Coronary artery (tissue), 2 donors: ENCODE results near the gene FAM216A.
"Not testable (repeated sequence)": the region's sequence is repeated elsewhere in the genome, so short reads cannot be mapped to it uniquely, and the experiment has no call there.

Source experiments
- DNase-seq: peaks from one replicate; pipeline ENCODE4 v3.0.0-alpha.2; 2017; ENCODE audit warnings: low spot score
- H3K27ac ChIP-seq, 2 donors: fragments of 200-600 bp; sonication (generic); one replicate each; pipeline ENCODE4 v1.5.1; 2016 to 2019
- H3K4me3 ChIP-seq: fragments of 200-600 bp; sonication (generic); 2 replicates; pipeline ENCODE4 v1.5.1; 2016; ENCODE audit warnings: mild to moderate bottlenecking, moderate library complexity
- TF ChIP-seq, protein P1 (sequence below): fragments of 200-600 bp; sonication (generic); IDR thresholded peaks from one replicate; pipeline ENCODE4 v1.5.1; 2019; ENCODE audit warnings: antibody characterized with exemption

FAM216A gene

GRCh38 chr12:110465024-110465423 lies 3.6 kb upstream of the FAM216A start:
- TF ChIP-seq, protein P1, sequence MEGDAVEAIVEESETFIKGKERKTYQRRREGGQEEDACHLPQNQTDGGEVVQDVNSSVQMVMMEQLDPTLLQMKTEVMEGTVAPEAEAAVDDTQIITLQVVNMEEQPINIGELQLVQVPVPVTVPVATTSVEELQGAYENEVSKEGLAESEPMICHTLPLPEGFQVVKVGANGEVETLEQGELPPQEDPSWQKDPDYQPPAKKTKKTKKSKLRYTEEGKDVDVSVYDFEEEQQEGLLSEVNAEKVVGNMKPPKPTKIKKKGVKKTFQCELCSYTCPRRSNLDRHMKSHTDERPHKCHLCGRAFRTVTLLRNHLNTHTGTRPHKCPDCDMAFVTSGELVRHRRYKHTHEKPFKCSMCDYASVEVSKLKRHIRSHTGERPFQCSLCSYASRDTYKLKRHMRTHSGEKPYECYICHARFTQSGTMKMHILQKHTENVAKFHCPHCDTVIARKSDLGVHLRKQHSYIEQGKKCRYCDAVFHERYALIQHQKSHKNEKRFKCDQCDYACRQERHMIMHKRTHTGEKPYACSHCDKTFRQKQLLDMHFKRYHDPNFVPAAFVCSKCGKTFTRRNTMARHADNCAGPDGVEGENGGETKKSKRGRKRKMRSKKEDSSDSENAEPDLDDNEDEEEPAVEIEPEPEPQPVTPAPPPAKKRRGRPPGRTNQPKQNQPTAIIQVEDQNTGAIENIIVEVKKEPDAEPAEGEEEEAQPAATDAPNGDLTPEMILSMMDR = no peak
- no peak for DNase-seq
- H3K27ac ChIP-seq = no peak overlapping the region
- no peak overlapping the region for H3K4me3 ChIP-seq

GRCh38 chr12:110465765-110466164 lies 2.9 kb upstream of the FAM216A start:
- H3K27ac ChIP-seq, DNase-seq, H3K4me3 ChIP-seq: not testable (repeated sequence)

DNA sequence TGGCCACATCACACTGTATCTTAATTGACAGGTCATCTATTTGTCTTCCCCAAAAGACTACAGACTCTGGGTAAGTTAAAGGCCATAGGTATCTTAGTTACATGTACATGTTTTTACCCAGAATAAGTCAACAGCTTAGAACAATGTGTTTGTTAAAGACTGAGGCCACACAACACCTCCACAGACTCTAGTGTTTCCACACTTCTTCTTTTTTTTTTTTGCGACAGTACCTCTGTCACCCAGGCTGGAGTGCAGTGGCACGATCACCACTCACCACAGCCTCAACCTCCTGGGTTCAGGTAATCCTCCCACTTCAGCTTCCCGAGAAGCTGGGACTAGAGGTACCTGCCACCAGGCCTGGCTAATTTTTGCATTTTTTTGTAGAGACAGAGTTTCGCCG lies 1.9 kb upstream of the FAM216A start:
- no peak overlapping the region for H3K27ac ChIP-seq
- H3K4me3 ChIP-seq = peak overlapping the region; percentile 82
- TF ChIP-seq, protein P1 = no peak
- DNase-seq = no peak

DNA sequence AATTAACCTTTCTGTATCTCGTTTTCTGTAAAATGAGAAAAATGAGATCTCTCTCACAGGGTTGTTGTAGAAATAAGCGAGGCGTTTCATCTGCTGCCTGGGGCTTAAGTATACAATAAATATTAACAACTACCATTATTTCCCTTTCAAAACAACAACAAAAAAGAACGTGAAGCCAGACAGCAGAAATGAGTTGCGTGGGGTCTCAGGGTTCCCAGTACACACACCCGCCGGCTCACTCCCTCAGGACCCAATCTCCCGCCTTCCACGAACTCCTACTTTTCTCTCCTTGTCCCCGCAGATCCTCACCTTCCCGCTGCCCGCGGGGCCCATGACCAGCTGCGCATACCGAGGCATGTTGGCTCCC lies 815 bp upstream of the FAM216A start:
- DNase-seq = no peak
- H3K4me3 ChIP-seq = peak overlapping the region; percentile 82
- H3K27ac ChIP-seq = peak overlapping the region; percentile 95 to 97
- TF ChIP-seq, protein P1 = no peak

- Histone ChIP-seq H3K4me3 (no peak overlapping the region), H3K27ac (no peak overlapping the region)
- TF ChIP-seq, protein P1 = no peak
- no peak for DNase-seq
Measured at GRCh38 chr12:110475426-110475825, 6.8 kb downstream of the FAM216A start.

DNA sequence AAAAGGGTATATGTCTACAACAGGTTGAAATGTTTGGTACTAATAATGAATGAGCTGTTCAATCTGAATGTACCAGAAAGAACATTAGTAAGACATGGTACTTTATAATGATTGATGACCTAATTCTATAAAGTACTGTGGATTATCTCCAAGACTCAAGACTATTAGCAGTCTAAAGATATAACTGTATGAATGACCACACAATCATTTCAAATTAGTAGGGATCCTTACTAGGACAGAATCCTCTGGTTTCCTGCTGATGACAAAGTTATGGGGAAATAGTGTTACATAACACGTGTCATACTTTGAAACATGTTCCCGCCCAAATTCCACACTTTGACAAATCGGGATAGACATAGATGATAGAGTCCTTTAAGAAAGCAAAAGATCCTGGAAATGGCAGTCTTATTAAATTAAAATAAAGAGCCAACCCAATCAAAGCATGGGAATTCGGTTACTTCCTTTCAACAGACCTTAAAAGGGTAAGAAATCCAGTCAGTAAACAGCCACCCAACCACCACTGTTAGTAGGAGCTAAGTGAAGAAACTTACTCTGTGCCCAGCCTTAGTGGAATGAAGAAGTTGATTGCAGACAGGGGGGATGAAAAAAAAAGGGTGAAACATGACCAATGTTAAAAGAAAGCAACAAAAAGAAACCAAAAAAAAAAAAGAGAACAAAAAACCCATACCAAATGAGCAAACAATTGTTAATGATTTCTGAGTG lies 30.5 kb downstream of the FAM216A start:
- no peak for DNase-seq
- TF ChIP-seq, protein P1 = no peak
- Histone ChIP-seq H3K4me3 (no peak overlapping the region), H3K27ac (no peak overlapping the region)

DNA sequence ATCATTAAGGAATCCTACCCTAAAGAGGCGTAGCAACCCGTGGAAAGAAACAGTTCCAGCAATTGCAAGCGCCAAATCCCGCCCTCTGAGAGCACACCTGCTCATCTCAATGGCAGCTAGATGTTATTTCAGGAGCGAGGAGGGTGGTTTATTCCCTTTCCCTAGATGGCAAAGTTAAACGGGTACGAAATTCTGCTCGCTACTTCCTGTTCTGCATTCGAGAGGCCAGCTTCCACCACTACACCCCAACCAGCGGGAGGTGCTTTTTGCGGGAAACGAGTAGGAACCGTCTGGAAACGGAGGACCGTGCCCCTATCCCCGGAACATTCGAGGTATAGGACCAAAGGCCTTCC lies 32.7 kb downstream of the FAM216A start:
- Histone ChIP-seq H3K4me3 (peak overlapping the region; percentile 83), H3K27ac (peak overlapping the region; percentile 89 to 91)
- TF ChIP-seq, protein P1 = no peak
- DNase-seq = no peak
